ENCODE measurements around the gene TNFAIP6. TPM values are rescaled to one million over a fixed set of nuclear protein-coding genes. Genes with fewer than 3 reads are reported as not detected.

The TNFAIP6 gene
- polyA plus RNA-seq, 1 donor from 2014 or later: not detected

- Histone ChIP-seq H3K27ac (ENCODE audit: low read length) (no peak overlapping the region), H3K9me2 (ENCODE audit: insufficient read depth, low read length) (no peaks in the 10 kb centered on the region), H3K36me3 (ENCODE audit: insufficient read depth, low read length) (no peaks in the 10 kb centered on the region), H3K27me3 (ENCODE audit: insufficient read depth, low read depth, low read length) (no peaks in the 10 kb centered on the region), H3K9ac (ENCODE audit: low read length) (no peak overlapping the region), H4K20me1 (ENCODE audit: insufficient read depth) (no peaks in the 10 kb centered on the region), H3K4me2 (ENCODE audit: low read length) (no peak overlapping the region), H2AFZ (ENCODE audit: low read depth, low read length) (no peak overlapping the region), H3K79me2 (replicated peaks; ENCODE audit: insufficient read depth, low read length) (no peaks in the 10 kb centered on the region), H3K9me3 (ENCODE audit: low read length) (no peaks in the 10 kb centered on the region), H3K4me3 (ENCODE audit: low read length) (no peak overlapping the region), H3F3A (ENCODE audit: insufficient read depth, low read length, poor library complexity, severe bottlenecking) (no peaks in the 10 kb centered on the region)
- no peak for TF ChIP-seq RAD21 (conservative IDR thresholded peaks at IDR 0.05)
- TF ChIP-seq POLR2AphosphoS5 (IDR thresholded peaks at IDR 0.05): no peak
- TF ChIP-seq EZH2 (IDR thresholded peaks at IDR 0.05; ENCODE audit: borderline replicate concordance, insufficient read depth, low read length, poor library complexity, severe bottlenecking): no peak
- no peak for TF ChIP-seq TAF1 (IDR thresholded peaks at IDR 0.05; ENCODE audit: low read depth)
- TF ChIP-seq REST (IDR thresholded peaks at IDR 0.05; ENCODE audit: borderline replicate concordance): no peak
- no peak for TF ChIP-seq MXI1 (conservative IDR thresholded peaks at IDR 0.05; ENCODE audit: poor library complexity, severe bottlenecking)
- no peak for TF ChIP-seq CTCF (IDR thresholded peaks at IDR 0.05; ENCODE audit: poor library complexity, severe bottlenecking)
- TF ChIP-seq SMC3 (conservative IDR thresholded peaks at IDR 0.05; ENCODE audit: poor library complexity): no peak
Measured at GRCh38 chr2:151367571-151367970, 10.2 kb downstream of the TNFAIP6 start.

GRCh38 chr2:151374436-151374835 lies 17.0 kb downstream of the TNFAIP6 start:
- no peaks in the 10 kb centered on the region for H3K27me3 ChIP-seq (ENCODE audit: insufficient read depth, low read depth, low read length)
- H3K9ac ChIP-seq (ENCODE audit: low read length): no peak overlapping the region
- H3K27ac ChIP-seq (ENCODE audit: low read length): no peak overlapping the region
- no peak overlapping the region for H3K4me3 ChIP-seq (ENCODE audit: low read length)
- H2AFZ ChIP-seq (ENCODE audit: low read depth, low read length): no peak overlapping the region
- H3K9me3 ChIP-seq (ENCODE audit: low read length): no peaks in the 10 kb centered on the region
- no peaks in the 10 kb centered on the region for H3K79me2 ChIP-seq (replicated peaks; ENCODE audit: insufficient read depth, low read length)
- no peaks in the 10 kb centered on the region for H3F3A ChIP-seq (ENCODE audit: insufficient read depth, low read length, poor library complexity, severe bottlenecking)
- H3K36me3 ChIP-seq (ENCODE audit: insufficient read depth, low read length): no peaks in the 10 kb centered on the region
- H4K20me1 ChIP-seq (ENCODE audit: insufficient read depth): no peaks in the 10 kb centered on the region
- TF ChIP-seq TAF1 (IDR thresholded peaks at IDR 0.05; ENCODE audit: low read depth) (no peak), CTCF (IDR thresholded peaks at IDR 0.05; ENCODE audit: poor library complexity, severe bottlenecking) (no peak), EP300 (conservative IDR thresholded peaks at IDR 0.05; ENCODE audit: poor library complexity, severe bottlenecking) (no peak), REST (IDR thresholded peaks at IDR 0.05; ENCODE audit: borderline replicate concordance) (no peak), MXI1 (conservative IDR thresholded peaks at IDR 0.05; ENCODE audit: poor library complexity, severe bottlenecking) (no peak), EZH2 (IDR thresholded peaks at IDR 0.05; ENCODE audit: borderline replicate concordance, insufficient read depth, low read length, poor library complexity, severe bottlenecking) (no peak), RAD21 (conservative IDR thresholded peaks at IDR 0.05) (no peak), SMC3 (conservative IDR thresholded peaks at IDR 0.05; ENCODE audit: poor library complexity) (no peak), POLR2AphosphoS5 (IDR thresholded peaks at IDR 0.05) (no peak)
- H3K9me2 ChIP-seq (ENCODE audit: insufficient read depth, low read length): no peaks in the 10 kb centered on the region
- H3K4me2 ChIP-seq (ENCODE audit: low read length): no peak overlapping the region

Measured in neural cell (in vitro differentiated cells).